Adrenal gland (tissue), 12 donors: ENCODE results near the gene MYCBP2. TPM values are rescaled to one million over a fixed set of nuclear protein-coding genes. Genes with fewer than 3 reads are reported as not detected.

ENCODE experiments used
- DNase-seq, 7 donors: peaks; one replicate each; pipeline ENCODE4 v3.0.0-alpha.2; 2019 to 2020
- H3K27ac ChIP-seq, 5 donors: fragments of 200-600 bp; sonication (generic) in 4 of 5; 1 replicate in 3 of 5; 2 replicates in 2 of 5; pipeline versions ENCODE4 v1.5.1 to v1.8.0; 2016 to 2020; ENCODE audit warnings: mild to moderate bottlenecking in 1 of 5
- H3K27me3 ChIP-seq: fragments of 200-600 bp; 2 replicates; pipeline ENCODE4 v1.8.0; 2021
- H3K36me3 ChIP-seq, 2 donors: fragments of 200-600 bp; replicated peaks in 1 of 2; 1 replicate in 1 of 2; 2 replicates in 1 of 2; pipeline versions ENCODE4 v1.5.1 to v1.8.0; 2018 to 2022
- H3K4me1 ChIP-seq, 2 donors: fragments of 200-600 bp; replicated peaks in 1 of 2; 1 replicate in 1 of 2; 2 replicates in 1 of 2; pipeline versions ENCODE4 v1.5.1 to v1.8.0; 2018 to 2021
- H3K4me3 ChIP-seq, 4 donors: fragments of 200-600 bp; sonication (generic) in 3 of 4; one replicate each; pipeline ENCODE4 v1.5.1; 2016 to 2018
- H3K9me3 ChIP-seq, 3 donors: fragments of 200-600 bp; sonication (generic) in 1 of 3; replicated peaks in 1 of 3; 1 replicate in 2 of 3; 2 replicates in 1 of 3; pipeline versions ENCODE4 v1.5.1 to v1.8.0; 2016 to 2021
- POLR2A ChIP-seq, 2 donors: fragments of 450-650 bp; IDR thresholded peaks; one replicate each; pipeline ENCODE4 v1.6.1; 2017; ENCODE audit warnings: antibody characterized with exemption in 2 of 2, mild to moderate bottlenecking in 2 of 2, moderate library complexity in 1 of 2
- WGBS, 4 donors: extraction: QIAGEN DNeasy Blood & Tissue Kit in 2 of 4; methylation state at CpG; one replicate each; pipeline versions ENCODE4 v1.1.5 to v1.1.7; 2013 to 2017; 5-methylcytosine and 5-hydroxymethylcytosine counted together
- intact Hi-C, 2 donors: fragments of 100-400 bp; cut with DNase I; formaldehyde crosslinking; loops; one replicate each; pipeline versions ENCODE4 v1.14.1 to v1.15.0; 2022 to 2023
- polyA plus RNA-seq, 3 donors: library from polyadenylated mRNA; stranded (reverse); fragments of 200-250 nt in 2 of 3; fragments of 350-450 nt in 1 of 3; fragmentation: Illumina TruSeq in 1 of 3; extraction: RNeasy Lipid Tissue Mini Kit (QIAGEN cat#74804) in 1 of 3; gene quantifications; one replicate each; pipeline ENCODE4 v1.2.3, GENCODE V29; 2013 to 2014
- total RNA-seq, 9 donors: library from RNA; depleted of rRNA in 4 of 9; stranded (reverse); fragments of >200 nt in 4 of 9; fragments of 120-200 nt in 1 of 9; fragmentation: NEBNext Ultra II Directional in 1 of 9; extraction: Animal tissue kit (Norgen Biotek cat#: 25700) in 1 of 9; gene quantifications; one replicate each; pipeline versions ENCODE4 v1.1.0 to v1.2.4, GENCODE V29; 2013 to 2023
- TF ChIP-seq, protein P1 (sequence below), 6 experiments: fragments of 450-650 bp in 4 of 6; fragments of 200-600 bp in 2 of 6; sonication (generic) in 1 of 6; IDR thresholded peaks; 1 replicate in 5 of 6; 2 replicates in 1 of 6; pipeline versions ENCODE4 v1.5.1 to v1.8.0; 2016 to 2021; ENCODE audit warnings: antibody characterized with exemption in 6 of 6, mild to moderate bottlenecking in 2 of 6, moderate library complexity in 1 of 6
- donor health status: healthy with polysubstance abuse.
- donor health status: Bipolar disorder and iron deficiency.
- donor health status: DM: yes; HTN: yes; CAD: no.
- donor health status: DM: no; HTN: no; CAD: no.
- donor health status: DM: no; HTN: no; CAD: no.
- donor health status: DM: yes; HTN: yes; CAD: no.

Gene MYCBP2
- total and polyA plus RNA-seq, 12 donors, result 28.7 to 126 (median 68.8) TPM

DNA sequence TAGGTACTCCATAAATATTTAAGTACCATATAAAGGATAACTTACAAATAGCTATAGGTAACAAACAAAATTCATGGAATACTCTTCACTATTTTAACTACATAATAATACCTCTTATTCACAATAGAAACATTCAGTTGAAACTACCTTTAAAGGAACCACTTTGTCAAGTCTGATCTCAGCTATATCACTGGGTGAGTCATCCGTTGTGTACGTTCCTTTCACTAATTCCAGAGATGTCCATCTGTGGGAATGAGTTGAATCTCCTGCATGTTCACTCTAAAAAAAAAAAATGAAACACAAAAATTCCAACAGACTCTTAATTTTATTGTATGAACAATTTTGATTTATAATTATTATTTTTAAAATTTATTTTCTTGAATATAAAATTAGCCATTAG lies 150.5 kb downstream of the MYCBP2 start:
- TF ChIP-seq, protein P1, sequence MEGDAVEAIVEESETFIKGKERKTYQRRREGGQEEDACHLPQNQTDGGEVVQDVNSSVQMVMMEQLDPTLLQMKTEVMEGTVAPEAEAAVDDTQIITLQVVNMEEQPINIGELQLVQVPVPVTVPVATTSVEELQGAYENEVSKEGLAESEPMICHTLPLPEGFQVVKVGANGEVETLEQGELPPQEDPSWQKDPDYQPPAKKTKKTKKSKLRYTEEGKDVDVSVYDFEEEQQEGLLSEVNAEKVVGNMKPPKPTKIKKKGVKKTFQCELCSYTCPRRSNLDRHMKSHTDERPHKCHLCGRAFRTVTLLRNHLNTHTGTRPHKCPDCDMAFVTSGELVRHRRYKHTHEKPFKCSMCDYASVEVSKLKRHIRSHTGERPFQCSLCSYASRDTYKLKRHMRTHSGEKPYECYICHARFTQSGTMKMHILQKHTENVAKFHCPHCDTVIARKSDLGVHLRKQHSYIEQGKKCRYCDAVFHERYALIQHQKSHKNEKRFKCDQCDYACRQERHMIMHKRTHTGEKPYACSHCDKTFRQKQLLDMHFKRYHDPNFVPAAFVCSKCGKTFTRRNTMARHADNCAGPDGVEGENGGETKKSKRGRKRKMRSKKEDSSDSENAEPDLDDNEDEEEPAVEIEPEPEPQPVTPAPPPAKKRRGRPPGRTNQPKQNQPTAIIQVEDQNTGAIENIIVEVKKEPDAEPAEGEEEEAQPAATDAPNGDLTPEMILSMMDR (IDR thresholded peaks at IDR 0.05), result no peak
- TF ChIP-seq POLR2A (IDR thresholded peaks at IDR 0.05), result no peak
- DNase-seq, result no peak
- H3K4me1 ChIP-seq, result no peaks in the 10 kb centered on the region
- 79 to 95% (median 92%) methylated on average over 2 of the region's 2 CpGs for WGBS, 4 donors
- H3K4me3 ChIP-seq, result no peak overlapping the region
- H3K9me3 ChIP-seq, result no peaks in the 10 kb centered on the region
- intact Hi-C loops, result no loop called here
- no peaks in the 10 kb centered on the region for H3K27me3 ChIP-seq
- H3K27ac ChIP-seq, result no peak overlapping the region
- H3K36me3 ChIP-seq, result peaks cover 0 to 49% of the 10 kb centered on the region in 2 donors

DNA sequence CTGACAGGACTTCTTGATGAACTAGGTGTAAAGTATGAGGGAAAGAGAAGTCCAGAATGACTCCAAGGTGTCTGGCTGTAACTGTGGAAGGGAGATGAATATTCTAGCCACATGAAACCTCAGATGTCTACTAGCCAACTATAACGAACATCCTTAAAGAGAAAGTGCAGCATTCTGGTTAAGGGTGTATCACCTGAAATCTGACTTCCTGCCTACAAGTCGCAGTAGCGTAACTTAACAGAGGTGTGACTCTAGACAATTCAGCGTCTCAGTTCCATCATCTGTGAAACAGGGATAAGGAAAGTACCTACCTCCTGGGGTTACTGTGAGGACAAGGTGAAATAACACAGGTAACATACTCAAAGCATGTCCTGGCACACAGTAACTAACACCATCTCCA lies 154.2 kb downstream of the MYCBP2 start:
- no peak for TF ChIP-seq POLR2A (IDR thresholded peaks at IDR 0.05)
- TF ChIP-seq, protein P1 (IDR thresholded peaks at IDR 0.05), result no peak
- no peaks in the 10 kb centered on the region for H3K4me1 ChIP-seq
- H3K27me3 ChIP-seq, result no peaks in the 10 kb centered on the region
- H3K9me3 ChIP-seq, result no peaks in the 10 kb centered on the region
- DNase-seq, result no peak
- peaks cover 0 to 40% of the 10 kb centered on the region in 2 donors for H3K36me3 ChIP-seq
- no peak overlapping the region for H3K27ac ChIP-seq
- H3K4me3 ChIP-seq, result no peak overlapping the region
- WGBS, 4 donors, result 90 to 98% (median 95%) methylated on average over 4 of the region's 4 CpGs
- intact Hi-C loops, result no loop called here

DNA sequence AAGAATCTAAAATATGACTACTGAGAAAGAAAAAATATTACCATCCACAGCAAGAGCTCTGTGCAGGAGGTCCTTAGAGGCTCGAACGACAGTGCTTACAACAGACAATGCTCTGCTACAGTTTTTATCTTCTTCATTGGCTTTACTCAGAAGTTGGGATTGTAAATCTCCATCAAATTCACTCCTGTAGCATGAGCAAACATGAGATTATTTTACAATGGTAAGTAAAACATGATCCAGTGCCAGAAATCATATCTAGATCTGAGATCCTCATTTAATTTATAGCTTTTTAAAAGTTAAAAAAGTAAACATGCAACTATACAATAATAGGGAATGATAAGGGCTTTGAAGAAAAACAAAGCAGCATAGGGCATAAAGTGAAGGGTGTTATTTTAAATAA lies 155.4 kb downstream of the MYCBP2 start:
- Histone ChIP-seq H3K9me3 (no peaks in the 10 kb centered on the region), H3K27ac (no peak overlapping the region), H3K27me3 (no peaks in the 10 kb centered on the region), H3K4me3 (no peak overlapping the region), H3K4me1 (no peaks in the 10 kb centered on the region), H3K36me3 (peaks cover 0 to 47% of the 10 kb centered on the region in 2 donors)
- WGBS, 4 donors, result 90 to 95% (median 91%) methylated on average over 2 of the region's 2 CpGs
- TF ChIP-seq POLR2A (IDR thresholded peaks at IDR 0.05), result no peak
- TF ChIP-seq, protein P1 (IDR thresholded peaks at IDR 0.05), result no peak
- intact Hi-C loops, result no loop called here
- no peak for DNase-seq

DNA sequence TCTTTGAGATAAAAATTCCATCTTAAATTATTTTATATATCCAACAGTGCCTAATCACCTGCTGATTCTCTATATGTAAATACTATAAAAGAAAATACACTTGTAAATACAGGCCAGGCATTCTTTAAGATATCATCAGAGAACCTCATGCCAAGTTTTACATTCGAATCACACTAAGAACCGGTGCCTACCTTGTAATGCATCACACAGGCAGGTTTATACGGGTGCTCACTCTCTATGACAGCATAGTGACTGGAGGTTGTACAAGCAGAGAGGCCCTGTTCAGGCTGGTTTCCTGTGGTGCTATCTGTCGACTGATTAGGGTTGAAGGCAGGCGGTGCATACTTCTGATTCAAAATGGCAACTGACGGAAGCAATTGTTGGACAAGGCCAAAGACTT lies 158.7 kb downstream of the MYCBP2 start:
- WGBS, 4 donors, result 93 to 99% (median 95%) methylated on average over 6 of the region's 6 CpGs

More for the DNA sequence above, 158.7 kb downstream of the MYCBP2 start:
- Histone ChIP-seq H3K9me3 (no peaks in the 10 kb centered on the region), H3K4me1 (no peaks in the 10 kb centered on the region), H3K27me3 (no peaks in the 10 kb centered on the region), H3K27ac (no peak overlapping the region), H3K4me3 (no peak overlapping the region), H3K36me3 (peaks cover 0 to 40% of the 10 kb centered on the region in 2 donors)
- intact Hi-C loops, result no loop called here
- TF ChIP-seq, protein P1 (IDR thresholded peaks at IDR 0.05), result no peak
- no peak for TF ChIP-seq POLR2A (IDR thresholded peaks at IDR 0.05)
- no peak for DNase-seq
